SHP77 treated with DMSO at 0.1 percent for 48 hours (cell line): ENCODE results near the gene CNOT8.

Experiments used
- DNase-seq: peaks from one replicate; lab custom pipeline; 2025; lab: John Stamatoyannopoulos, UW

The CNOT8 gene

GRCh38 chr5:154923441-154924430 is 65.3 kb downstream of the CNOT8 start:
- DNase-seq: no peak
